ENCODE measurements around the gene VPS39. TPM values are rescaled to one million over a fixed set of nuclear protein-coding genes. Genes with fewer than 3 reads are reported as not detected.

VPS39 gene
- total RNA-seq, 1 experiment from 2014 or later = 46.9 TPM

DNA sequence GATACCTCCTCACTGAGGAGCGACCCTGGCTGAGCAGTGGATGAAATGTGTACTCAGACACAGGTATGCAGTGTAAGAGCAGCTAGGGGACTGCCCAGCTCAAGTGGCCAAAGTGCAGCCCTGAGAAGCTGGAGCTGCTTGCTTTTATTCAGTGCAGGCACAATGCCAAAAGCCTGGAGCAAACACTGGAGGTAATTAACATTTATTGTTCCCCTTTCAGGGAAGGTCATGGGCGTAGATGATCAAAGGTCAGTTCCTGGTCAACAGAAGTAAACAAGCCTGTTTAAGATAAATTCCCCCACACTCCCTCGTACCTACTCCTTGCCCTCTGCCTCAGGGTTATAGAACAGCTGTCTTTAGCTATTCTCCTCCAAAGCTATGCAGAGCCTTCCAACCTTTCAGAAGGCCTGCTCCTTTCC lies 69.1 kb downstream of the VPS39 start:
- H3K9me3 ChIP-seq (ENCODE audit: low read depth, low read length, poor library complexity, severe bottlenecking) = no peaks in the 10 kb centered on the region
- no peak overlapping the region for H3K27ac ChIP-seq (ENCODE audit: low read depth, low read length, poor library complexity, severe bottlenecking)
- intact Hi-C loops (cut with micrococcal nuclease; ENCODE audit: unreplicated experiment) = no loop called here
- TF ChIP-seq EZH2 (IDR thresholded peaks at IDR 0.05; ENCODE audit: borderline replicate concordance, low read depth, low read length, poor library complexity, severe bottlenecking) = no peak
- TF ChIP-seq, protein P1, sequence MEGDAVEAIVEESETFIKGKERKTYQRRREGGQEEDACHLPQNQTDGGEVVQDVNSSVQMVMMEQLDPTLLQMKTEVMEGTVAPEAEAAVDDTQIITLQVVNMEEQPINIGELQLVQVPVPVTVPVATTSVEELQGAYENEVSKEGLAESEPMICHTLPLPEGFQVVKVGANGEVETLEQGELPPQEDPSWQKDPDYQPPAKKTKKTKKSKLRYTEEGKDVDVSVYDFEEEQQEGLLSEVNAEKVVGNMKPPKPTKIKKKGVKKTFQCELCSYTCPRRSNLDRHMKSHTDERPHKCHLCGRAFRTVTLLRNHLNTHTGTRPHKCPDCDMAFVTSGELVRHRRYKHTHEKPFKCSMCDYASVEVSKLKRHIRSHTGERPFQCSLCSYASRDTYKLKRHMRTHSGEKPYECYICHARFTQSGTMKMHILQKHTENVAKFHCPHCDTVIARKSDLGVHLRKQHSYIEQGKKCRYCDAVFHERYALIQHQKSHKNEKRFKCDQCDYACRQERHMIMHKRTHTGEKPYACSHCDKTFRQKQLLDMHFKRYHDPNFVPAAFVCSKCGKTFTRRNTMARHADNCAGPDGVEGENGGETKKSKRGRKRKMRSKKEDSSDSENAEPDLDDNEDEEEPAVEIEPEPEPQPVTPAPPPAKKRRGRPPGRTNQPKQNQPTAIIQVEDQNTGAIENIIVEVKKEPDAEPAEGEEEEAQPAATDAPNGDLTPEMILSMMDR (conservative IDR thresholded peaks at IDR 0.05; ENCODE audit: low read depth, low read length) = no peak
- no TSS peak for BruUV-seq (replicated peaks)
- no peak for DNase-seq (ENCODE audit: low spot score)
- POLR2A ChIA-PET (ENCODE audit: low non-redundant PET) = no interaction called here
- H3K4me1 ChIP-seq (ENCODE audit: insufficient read depth, low read length, poor library complexity, severe bottlenecking) = no peaks in the 10 kb centered on the region
- no peaks in the 10 kb centered on the region for H3K27me3 ChIP-seq (replicated peaks; ENCODE audit: insufficient read depth, low read depth, low read length, poor library complexity)
- CTCF ChIA-PET = interaction anchor here (1.2 kb wide), 1 partner anchor 32 kb away, joined by 3 read pairs; no protein-coding TSS in a partner anchor
- H3K4me3 ChIP-seq (ENCODE audit: low read depth, low read length, poor library complexity, severe bottlenecking) = no peak overlapping the region
- no peaks in the 10 kb centered on the region for H3K36me3 ChIP-seq (ENCODE audit: insufficient read depth, low read length, poor library complexity, severe bottlenecking)

DNA sequence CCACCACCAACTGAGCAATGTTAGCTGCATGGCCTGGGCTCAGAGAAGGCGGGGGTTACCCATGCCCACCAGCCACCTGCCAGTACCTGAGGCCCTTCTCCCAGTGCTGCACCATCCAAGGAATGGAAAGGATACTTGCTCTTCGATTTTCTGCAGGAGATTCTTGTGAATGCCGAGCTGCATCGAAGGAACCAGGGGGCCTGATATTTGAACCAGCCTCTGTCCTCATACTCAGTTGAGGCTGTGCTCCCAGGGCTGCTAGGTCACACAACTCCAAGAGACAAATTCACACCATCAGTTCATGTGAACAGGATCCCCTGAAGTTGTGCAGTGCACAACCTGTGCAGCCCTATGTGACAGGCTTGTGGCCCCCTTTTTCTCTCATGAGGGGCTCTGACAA lies 69.7 kb downstream of the VPS39 start:
- Histone ChIP-seq H3K4me3 (ENCODE audit: low read depth, low read length, poor library complexity, severe bottlenecking) (no peak overlapping the region), H3K36me3 (ENCODE audit: insufficient read depth, low read length, poor library complexity, severe bottlenecking) (no peaks in the 10 kb centered on the region), H3K27me3 (replicated peaks; ENCODE audit: insufficient read depth, low read depth, low read length, poor library complexity) (no peaks in the 10 kb centered on the region), H3K9me3 (ENCODE audit: low read depth, low read length, poor library complexity, severe bottlenecking) (no peaks in the 10 kb centered on the region), H3K27ac (ENCODE audit: low read depth, low read length, poor library complexity, severe bottlenecking) (no peak overlapping the region), H3K4me1 (ENCODE audit: insufficient read depth, low read length, poor library complexity, severe bottlenecking) (no peaks in the 10 kb centered on the region)
- intact Hi-C loops (cut with micrococcal nuclease; ENCODE audit: unreplicated experiment) = no loop called here
- no TSS peak for BruUV-seq (replicated peaks)
- CTCF ChIA-PET = interaction anchor here (1.2 kb wide), 1 partner anchor 31 kb away, joined by 3 read pairs; no protein-coding TSS in a partner anchor
- POLR2A ChIA-PET (ENCODE audit: low non-redundant PET) = no interaction called here
- TF ChIP-seq, protein P1 (conservative IDR thresholded peaks at IDR 0.05; ENCODE audit: low read depth, low read length) = no peak
- no peak for TF ChIP-seq EZH2 (IDR thresholded peaks at IDR 0.05; ENCODE audit: borderline replicate concordance, low read depth, low read length, poor library complexity, severe bottlenecking)
- DNase-seq (ENCODE audit: low spot score) = no peak

DNA sequence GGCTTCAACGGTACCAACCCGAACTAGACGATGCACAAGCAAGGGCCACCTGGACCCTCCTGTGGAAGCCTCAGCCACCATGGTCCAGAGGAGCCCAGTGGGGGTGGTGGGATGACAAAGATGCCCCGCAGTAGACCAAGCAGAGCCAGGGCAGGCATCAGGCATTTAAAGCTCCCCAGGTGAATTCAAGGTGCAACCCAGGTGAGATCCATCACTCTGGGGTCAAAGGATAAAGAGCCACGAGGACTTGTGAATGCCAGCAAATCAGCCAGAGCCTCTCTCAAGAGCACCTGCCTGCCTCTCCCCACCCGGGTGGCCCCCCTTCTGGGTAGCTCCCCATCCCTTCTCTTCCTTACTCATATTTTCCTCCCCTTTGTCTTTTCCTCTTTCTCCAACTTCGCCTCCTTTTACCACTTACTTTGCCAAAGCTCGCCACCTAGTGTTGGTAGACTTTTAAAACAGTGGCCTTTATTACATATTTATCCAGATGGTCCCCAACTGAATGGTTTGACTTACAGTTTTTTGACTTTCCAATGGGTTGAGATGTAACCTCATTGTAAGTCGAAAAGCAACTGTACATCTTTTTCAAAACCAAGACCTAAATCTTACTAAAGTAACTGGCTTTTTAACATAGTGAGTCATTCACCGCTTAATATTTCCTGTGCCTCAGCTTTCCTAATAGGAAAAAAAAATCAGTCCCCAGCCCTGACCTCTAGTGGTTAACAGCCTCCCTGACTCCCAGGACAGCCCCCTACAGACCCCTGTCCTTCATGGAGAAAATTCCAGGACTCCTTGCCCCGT lies 70.4 kb downstream of the VPS39 start:
- no peak for TF ChIP-seq EZH2 (IDR thresholded peaks at IDR 0.05; ENCODE audit: borderline replicate concordance, low read depth, low read length, poor library complexity, severe bottlenecking)
- TF ChIP-seq, protein P1 (conservative IDR thresholded peaks at IDR 0.05; ENCODE audit: low read depth, low read length) = peak; percentile 77
- DNase-seq (ENCODE audit: low spot score) = peak; percentile 77
- CTCF ChIA-PET = interaction anchor here (0.6 to 1.2 kb wide), 5 partner anchors 19 to 323 kb away, joined by 3 to 7 read pairs (median 3); partner anchors contain the start of gene PLA2G4F
- Histone ChIP-seq H3K27ac (ENCODE audit: low read depth, low read length, poor library complexity, severe bottlenecking) (no peak overlapping the region), H3K9me3 (ENCODE audit: low read depth, low read length, poor library complexity, severe bottlenecking) (no peaks in the 10 kb centered on the region), H3K36me3 (ENCODE audit: insufficient read depth, low read length, poor library complexity, severe bottlenecking) (no peaks in the 10 kb centered on the region), H3K4me3 (ENCODE audit: low read depth, low read length, poor library complexity, severe bottlenecking) (no peak overlapping the region), H3K4me1 (ENCODE audit: insufficient read depth, low read length, poor library complexity, severe bottlenecking) (no peaks in the 10 kb centered on the region), H3K27me3 (replicated peaks; ENCODE audit: insufficient read depth, low read depth, low read length, poor library complexity) (no peaks in the 10 kb centered on the region)
- POLR2A ChIA-PET (ENCODE audit: low non-redundant PET) = no interaction called here
- intact Hi-C loops (cut with micrococcal nuclease; ENCODE audit: unreplicated experiment) = loop anchor here (2.0 kb wide), 1 partner anchor 71 kb away; no protein-coding TSS in a partner anchor
- no TSS peak for BruUV-seq (replicated peaks)
